ENCODE measurements around the gene BRD1.

GRCh38 chr22:49763696-49764095 lies 64.0 kb downstream of the BRD1 start:
- TF ChIP-seq CREB1 (CRISPR knock-in tag; IDR thresholded peaks at IDR 0.05; ENCODE audit: low read depth) (no peak), EZH2 (IDR thresholded peaks at IDR 0.05; ENCODE audit: low read depth, unreplicated experiment) (no peak)
- TF ChIP-seq, protein P1, sequence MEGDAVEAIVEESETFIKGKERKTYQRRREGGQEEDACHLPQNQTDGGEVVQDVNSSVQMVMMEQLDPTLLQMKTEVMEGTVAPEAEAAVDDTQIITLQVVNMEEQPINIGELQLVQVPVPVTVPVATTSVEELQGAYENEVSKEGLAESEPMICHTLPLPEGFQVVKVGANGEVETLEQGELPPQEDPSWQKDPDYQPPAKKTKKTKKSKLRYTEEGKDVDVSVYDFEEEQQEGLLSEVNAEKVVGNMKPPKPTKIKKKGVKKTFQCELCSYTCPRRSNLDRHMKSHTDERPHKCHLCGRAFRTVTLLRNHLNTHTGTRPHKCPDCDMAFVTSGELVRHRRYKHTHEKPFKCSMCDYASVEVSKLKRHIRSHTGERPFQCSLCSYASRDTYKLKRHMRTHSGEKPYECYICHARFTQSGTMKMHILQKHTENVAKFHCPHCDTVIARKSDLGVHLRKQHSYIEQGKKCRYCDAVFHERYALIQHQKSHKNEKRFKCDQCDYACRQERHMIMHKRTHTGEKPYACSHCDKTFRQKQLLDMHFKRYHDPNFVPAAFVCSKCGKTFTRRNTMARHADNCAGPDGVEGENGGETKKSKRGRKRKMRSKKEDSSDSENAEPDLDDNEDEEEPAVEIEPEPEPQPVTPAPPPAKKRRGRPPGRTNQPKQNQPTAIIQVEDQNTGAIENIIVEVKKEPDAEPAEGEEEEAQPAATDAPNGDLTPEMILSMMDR (conservative IDR thresholded peaks at IDR 0.05; ENCODE audit: low read depth in 2 of 2): no peak

Measured in GM23338 (cell line).